Transverse colon (tissue), 4 donors: ENCODE measurements around the gene VWCE.
"Not testable (repeated sequence)": the region's sequence is repeated elsewhere in the genome, so short reads cannot be mapped to it uniquely, and the experiment has no call there.

Experiments used
- POLR2A ChIP-seq: fragments of 450-650 bp; IDR thresholded peaks from one replicate; pipeline ENCODE4 v1.6.1; 2016; ENCODE audit warnings: antibody characterized with exemption, mild to moderate bottlenecking, moderate library complexity
- POLR2AphosphoS5 ChIP-seq, 3 donors: sonication (generic); formaldehyde crosslinking; IDR thresholded peaks; one replicate each; pipeline ENCODE4 v1.6.1; 2016; ENCODE audit warnings: antibody characterized with exemption in 3 of 3
- TF ChIP-seq, protein P1 (sequence below), 5 experiments: fragments of 200-600 bp in 3 of 5; fragments of 450-650 bp in 2 of 5; sonication (generic) in 3 of 5; IDR thresholded peaks; 1 replicate in 2 of 5; 2 replicates in 3 of 5; pipeline ENCODE4 v1.5.1; 2016 to 2017; ENCODE audit warnings: antibody characterized with exemption in 5 of 5, inconsistent platforms in 3 of 5, mild to moderate bottlenecking in 2 of 5, moderate library complexity in 1 of 5

DNA sequence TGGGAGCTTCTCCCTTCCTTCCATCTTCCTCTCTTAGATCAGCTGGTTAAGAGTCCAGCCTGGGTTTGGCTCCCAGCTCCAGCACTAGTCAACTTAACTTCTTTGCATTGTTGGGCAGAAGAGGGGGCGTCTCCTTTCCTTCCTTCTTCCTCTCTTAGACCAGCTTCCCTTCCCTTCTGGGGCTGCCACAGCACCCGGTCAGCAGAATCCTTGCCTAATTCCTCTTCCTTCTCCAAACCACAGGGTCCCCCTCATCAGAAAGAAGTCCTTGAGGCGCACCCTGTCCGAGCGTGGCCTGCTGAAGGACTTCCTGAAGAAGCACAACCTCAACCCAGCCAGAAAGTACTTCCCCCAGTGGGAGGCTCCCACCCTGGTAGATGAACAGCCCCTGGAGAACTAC lies 53.6 kb downstream of the VWCE start:
- not testable (repeated sequence) for TF ChIP-seq POLR2A; POLR2AphosphoS5 (IDR thresholded peaks at IDR 0.05)
- TF ChIP-seq, protein P1, sequence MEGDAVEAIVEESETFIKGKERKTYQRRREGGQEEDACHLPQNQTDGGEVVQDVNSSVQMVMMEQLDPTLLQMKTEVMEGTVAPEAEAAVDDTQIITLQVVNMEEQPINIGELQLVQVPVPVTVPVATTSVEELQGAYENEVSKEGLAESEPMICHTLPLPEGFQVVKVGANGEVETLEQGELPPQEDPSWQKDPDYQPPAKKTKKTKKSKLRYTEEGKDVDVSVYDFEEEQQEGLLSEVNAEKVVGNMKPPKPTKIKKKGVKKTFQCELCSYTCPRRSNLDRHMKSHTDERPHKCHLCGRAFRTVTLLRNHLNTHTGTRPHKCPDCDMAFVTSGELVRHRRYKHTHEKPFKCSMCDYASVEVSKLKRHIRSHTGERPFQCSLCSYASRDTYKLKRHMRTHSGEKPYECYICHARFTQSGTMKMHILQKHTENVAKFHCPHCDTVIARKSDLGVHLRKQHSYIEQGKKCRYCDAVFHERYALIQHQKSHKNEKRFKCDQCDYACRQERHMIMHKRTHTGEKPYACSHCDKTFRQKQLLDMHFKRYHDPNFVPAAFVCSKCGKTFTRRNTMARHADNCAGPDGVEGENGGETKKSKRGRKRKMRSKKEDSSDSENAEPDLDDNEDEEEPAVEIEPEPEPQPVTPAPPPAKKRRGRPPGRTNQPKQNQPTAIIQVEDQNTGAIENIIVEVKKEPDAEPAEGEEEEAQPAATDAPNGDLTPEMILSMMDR (IDR thresholded peaks at IDR 0.05) = not testable (repeated sequence)
